Measurements from ENCODE around the gene PIM3.

The PIM3 gene

DNA sequence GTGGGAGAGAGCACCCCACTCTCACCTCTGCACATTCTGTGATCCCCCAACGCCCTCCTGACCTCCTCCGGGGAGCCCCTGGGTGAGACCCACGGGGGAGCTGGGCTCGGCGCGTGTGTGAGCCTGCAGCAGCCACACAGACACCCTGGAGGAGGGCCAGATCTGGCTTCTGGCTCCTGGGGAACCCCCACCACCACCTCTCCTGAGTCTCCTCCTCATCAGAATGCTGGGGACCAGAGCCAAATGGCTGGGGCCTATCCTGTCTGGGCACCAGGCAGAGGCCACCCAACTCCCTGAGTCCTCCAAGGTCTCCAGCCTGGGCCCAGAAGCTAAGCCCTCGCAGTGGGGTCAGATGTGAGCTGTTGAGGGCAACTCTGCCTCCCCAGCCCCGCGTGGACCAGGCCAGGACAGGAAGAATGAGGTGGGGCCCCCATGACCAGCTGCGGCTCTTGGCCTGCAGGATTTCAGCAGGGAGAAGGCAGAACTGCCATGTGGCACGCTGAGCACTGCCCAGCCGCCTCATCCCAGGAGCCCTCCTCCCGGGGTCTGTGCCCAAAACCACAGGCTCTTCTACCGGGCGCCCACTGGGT is 5.5 kb upstream of the PIM3 start:
- Mint-ChIP-seq H3K9me3 (no peaks in the 10 kb centered on the region), H3K27me3 (no peaks in the 10 kb centered on the region), H3K4me3 (no peak overlapping the region), H3K36me3 (no peaks in the 10 kb centered on the region), H3K27ac (peak overlapping the region; percentile 77), H3K4me1 (peaks cover 32% of the 10 kb centered on the region)
- no peak for ATAC-seq

DNA sequence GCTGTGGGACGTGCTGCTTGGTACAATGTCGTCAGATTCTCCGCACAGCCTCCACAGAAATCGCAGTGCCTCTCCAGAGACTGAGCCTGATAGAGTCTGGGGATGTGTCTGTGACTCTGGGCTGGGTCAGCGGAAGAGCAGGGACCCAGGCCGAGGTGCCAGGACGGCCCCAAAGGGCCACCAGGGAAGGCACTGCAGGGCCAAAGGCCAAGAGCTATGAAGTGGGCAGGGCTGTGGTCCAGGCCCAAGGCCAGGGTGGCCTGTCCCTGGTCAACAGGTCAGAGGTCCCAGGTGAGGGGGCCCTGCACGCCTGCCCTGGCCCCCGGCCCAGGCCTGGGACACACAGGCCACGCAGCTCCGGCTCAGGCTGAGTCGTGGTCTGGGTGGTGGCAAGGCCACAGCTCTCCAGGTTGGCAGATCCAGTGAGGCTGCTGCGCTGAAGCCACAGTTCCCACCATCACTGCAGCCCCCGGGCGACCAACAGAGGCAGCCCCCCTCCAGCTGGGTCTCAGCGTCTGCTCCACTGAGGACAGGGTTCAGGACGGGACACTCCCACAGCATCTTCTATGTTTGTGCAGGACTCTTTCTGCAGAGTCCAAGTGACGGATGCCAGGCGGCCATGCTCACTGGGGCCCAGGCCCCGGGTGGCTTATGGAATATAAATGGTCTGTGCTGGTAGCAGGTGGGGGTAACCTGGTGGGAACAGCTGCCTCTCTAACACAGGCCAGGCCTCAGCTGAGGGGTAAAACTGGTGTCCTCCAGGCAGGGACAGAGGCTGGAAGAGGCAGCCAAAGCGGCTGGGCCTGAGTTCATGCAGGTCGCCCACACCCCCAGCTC is 4.8 kb upstream of the PIM3 start:
- ATAC-seq, result no peak
- no peak overlapping the region for H3K4me3 Mint-ChIP-seq
- H3K27ac Mint-ChIP-seq, result peak overlapping the region; percentile 77
- no peaks in the 10 kb centered on the region for H3K36me3 Mint-ChIP-seq
- no peaks in the 10 kb centered on the region for H3K27me3 Mint-ChIP-seq
- peaks cover 31% of the 10 kb centered on the region for H3K4me1 Mint-ChIP-seq
- H3K9me3 Mint-ChIP-seq, result no peaks in the 10 kb centered on the region

DNA sequence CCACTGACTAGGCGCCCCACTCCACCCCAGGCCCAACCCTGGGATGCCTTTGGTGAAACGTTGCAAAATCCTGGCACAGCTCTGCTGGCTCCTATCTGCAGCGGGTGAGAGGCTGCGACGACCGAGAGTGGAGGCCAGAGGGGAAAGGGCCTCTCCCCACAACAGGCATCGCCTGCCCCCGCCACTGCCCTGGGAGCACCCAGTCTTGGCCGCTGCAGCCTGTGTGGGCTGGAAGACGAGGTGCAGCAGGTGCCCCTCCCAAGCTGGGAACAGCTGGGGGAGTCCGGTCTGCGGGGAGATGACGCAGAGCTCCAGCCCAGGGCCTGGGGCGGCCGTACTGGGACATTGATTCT is 4.2 kb upstream of the PIM3 start:
- H3K4me1 Mint-ChIP-seq, result peaks cover 25% of the 10 kb centered on the region
- peaks cover under 1% of the 10 kb centered on the region for H3K36me3 Mint-ChIP-seq
- no peaks in the 10 kb centered on the region for H3K27me3 Mint-ChIP-seq
- no peak overlapping the region for H3K4me3 Mint-ChIP-seq
- ATAC-seq, result no peak
- H3K9me3 Mint-ChIP-seq, result no peaks in the 10 kb centered on the region
- H3K27ac Mint-ChIP-seq, result peak overlapping the region; percentile 77

DNA sequence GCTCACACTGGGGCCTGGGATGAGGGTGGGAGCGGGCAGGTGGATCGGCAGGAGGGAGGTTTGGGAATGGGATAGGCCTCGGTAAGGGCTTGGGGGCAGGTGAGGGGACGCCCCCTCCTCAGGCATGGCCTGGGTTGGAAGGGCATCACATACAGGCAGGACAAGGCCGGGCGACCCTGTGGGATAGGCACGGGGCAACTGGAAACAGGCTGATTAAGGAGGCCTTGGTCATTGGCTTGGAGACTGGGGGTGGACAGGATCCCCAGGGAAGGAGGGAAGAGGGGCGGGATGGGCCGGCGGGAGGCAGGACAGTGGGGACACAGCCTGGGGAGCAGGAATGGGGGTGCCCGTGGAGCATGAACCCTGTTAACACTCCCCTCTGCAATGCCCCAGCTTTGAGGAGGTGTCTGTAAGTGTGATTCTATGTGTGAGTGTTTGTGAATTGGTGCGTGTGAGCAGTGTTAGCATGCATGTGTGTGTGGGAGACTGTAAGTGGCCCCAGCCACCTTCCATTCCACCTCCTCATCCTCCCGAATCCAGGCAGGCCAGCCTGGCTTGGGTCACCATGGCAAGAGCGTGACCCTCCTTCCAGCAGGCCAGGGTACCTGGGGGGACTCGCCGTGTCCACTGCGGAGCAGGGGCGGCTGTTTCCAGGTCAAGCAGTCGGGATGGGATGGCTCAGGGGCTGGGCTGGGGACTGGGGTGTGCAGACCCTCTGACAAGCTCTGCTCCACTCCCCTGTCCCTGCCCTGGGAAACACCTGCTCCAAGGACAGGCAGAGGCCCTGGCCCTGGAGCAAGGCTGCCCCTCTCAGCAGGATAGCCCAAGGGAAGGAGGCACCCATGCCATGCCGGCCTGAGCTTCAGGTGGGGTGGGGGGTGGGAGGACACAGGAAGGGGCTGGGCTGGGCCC is 3.4 kb upstream of the PIM3 start:
- Mint-ChIP-seq H3K27ac (no peak overlapping the region), H3K27me3 (no peaks in the 10 kb centered on the region), H3K4me3 (no peak overlapping the region), H3K36me3 (peaks cover 7% of the 10 kb centered on the region), H3K9me3 (no peaks in the 10 kb centered on the region), H3K4me1 (peaks cover 22% of the 10 kb centered on the region)
- ATAC-seq, result no peak

DNA sequence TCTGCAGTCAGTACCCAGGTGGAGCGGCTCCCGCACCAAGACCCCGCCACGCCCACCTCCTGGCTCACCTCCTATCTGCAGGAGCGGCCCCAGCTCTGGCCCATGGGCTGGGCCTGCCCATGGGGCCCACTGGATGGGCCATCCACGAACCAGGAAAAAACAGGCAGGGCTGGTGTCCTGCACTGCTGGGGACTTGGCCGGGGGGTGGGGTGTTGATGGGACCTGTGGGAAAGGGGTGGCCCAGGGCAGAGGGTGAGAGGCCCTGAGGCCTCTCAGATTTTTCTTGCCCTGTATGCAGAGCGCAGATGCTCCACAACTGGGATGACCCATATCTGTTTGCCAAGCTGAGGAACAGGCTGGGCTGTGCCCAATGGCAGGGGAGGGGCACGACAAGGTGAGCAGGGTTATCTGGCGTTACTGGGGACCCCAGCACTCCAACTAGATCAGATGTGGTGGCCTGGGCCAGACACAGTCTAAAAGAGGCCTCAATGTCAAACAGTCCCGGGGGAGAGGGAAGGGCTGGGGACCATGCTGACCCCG is 2.7 kb upstream of the PIM3 start:
- no peaks in the 10 kb centered on the region for H3K9me3 Mint-ChIP-seq
- H3K27me3 Mint-ChIP-seq, result no peaks in the 10 kb centered on the region
- peaks cover 12% of the 10 kb centered on the region for H3K36me3 Mint-ChIP-seq
- no peak for ATAC-seq
- H3K27ac Mint-ChIP-seq, result no peak overlapping the region
- H3K4me1 Mint-ChIP-seq, result peaks cover 21% of the 10 kb centered on the region
- H3K4me3 Mint-ChIP-seq, result peak overlapping the region; percentile 22

DNA sequence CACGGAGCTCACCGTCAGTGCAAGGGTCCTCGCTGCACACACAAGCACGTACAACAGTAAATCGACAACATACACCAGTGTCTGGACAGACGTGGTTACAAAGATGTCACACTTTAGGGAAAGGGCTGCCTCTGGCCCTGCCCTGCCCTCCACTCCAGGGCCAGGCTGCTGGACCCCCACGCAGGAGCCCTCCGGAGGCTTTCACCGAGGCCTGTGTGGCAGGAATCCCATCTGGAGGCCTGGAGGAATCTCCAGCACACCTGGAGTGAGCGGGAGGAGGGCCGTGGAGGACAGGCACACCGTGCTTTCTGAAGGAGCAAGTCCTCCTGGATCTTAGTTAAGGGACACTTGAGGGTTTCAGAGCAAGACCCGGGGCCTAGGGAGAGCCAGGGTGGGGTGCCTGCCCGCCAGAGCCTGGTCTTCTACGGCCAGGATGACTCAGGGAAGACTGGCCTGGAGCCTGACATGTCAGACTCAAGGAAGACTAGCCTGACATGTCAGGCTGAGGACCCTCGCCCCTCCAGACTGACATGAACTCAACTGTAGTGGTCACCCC is 2.1 kb upstream of the PIM3 start:
- Mint-ChIP-seq H3K27ac (peak overlapping the region; percentile 88), H3K36me3 (peaks cover 18% of the 10 kb centered on the region), H3K4me3 (peak overlapping the region; percentile 77), H3K27me3 (no peaks in the 10 kb centered on the region), H3K9me3 (no peaks in the 10 kb centered on the region), H3K4me1 (peaks cover 23% of the 10 kb centered on the region)
- no peak for ATAC-seq

DNA sequence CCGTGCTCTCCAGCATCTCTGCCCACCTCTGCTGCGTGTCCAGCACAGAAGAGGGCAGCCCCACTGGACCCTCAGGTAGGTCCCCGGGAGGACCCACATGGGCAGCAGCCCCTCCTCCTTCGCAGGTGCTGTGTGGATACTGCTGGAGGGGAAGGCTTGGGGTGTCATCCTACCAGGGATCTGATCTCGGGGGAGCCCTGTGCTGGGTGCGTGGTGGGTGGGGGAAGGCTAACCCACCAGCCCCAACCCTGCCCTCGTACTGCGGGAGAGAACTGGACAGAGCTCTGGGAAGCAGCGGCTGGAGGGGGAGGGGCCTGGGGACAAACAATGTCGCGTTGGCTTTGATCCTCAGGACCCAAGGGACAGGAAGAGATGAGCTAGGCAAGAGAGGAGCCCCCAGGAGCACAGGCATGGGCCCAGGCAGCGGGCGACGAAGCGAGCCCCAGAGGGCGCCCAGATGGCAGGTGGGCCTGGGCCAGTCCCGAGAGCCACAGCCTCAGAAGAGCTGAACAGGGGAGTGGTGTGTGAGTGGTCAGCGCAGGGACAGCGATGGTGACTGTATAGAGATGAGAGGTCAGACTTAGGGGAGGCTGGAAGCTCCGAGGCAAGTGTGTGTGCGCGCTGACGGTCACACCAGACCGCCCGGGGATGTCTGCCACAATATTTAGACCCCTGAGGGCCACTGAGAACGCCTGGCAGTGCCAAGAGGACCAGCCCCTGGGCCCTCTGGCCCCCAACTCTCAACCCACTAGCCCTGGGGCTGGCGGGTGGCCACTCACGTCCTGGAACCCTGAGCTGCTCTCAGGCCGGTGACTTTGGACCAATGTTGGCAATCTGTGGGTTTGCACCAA is 1.4 kb upstream of the PIM3 start:
- peak overlapping the region; percentile 77 for H3K4me3 Mint-ChIP-seq
- H3K9me3 Mint-ChIP-seq, result no peaks in the 10 kb centered on the region
- H3K27me3 Mint-ChIP-seq, result no peaks in the 10 kb centered on the region
- peaks cover 25% of the 10 kb centered on the region for H3K36me3 Mint-ChIP-seq
- ATAC-seq, result no peak
- peak overlapping the region; percentile 88 for H3K27ac Mint-ChIP-seq
- H3K4me1 Mint-ChIP-seq, result peaks cover 27% of the 10 kb centered on the region

DNA sequence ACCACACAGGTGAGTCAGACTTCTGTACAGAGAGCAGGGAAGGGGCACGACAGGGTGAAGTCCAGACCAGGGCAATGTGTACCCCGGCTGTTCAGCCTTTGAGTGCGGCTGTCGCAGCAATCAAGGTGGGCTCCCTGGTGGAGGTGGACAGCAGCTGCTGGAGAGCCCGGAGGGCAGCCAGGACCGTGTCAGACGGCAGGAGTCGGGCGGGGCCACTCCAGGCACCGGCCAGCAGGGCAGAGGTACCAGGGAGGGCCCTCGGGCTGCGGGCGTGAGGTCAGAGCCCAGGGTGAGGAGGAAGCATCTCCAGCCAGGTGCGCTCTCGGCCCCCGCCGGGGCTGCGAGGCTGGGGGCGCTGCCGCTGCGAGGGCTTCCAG is 802 bp upstream of the PIM3 start:
- peak overlapping the region; percentile 88 for H3K27ac Mint-ChIP-seq
- H3K9me3 Mint-ChIP-seq, result no peaks in the 10 kb centered on the region
- peak; percentile 22 for ATAC-seq
- no peaks in the 10 kb centered on the region for H3K27me3 Mint-ChIP-seq
- peaks cover 33% of the 10 kb centered on the region for H3K4me1 Mint-ChIP-seq
- H3K4me3 Mint-ChIP-seq, result peak overlapping the region; percentile 77
- H3K36me3 Mint-ChIP-seq, result peaks cover 26% of the 10 kb centered on the region

DNA sequence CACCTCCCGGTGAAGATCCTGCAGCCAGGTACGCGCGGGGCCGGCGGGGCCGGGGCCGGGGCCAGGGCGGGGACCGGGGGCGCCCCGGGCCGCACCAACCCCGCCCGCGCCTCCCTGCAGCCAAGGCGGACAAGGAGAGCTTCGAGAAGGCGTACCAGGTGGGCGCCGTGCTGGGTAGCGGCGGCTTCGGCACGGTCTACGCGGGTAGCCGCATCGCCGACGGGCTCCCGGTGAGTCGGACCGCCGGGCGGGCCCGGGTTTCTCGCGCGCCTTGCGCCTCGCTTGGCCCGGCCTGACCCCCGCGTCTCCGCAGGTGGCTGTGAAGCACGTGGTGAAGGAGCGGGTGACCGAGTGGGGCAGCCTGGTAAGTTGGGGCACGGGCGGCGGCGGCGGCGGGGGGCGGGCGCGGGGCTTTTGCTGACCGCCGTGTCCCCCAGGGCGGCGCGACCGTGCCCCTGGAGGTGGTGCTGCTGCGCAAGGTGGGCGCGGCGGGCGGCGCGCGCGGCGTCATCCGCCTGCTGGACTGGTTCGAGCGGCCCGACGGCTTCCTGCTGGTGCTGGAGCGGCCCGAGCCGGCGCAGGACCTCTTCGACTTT is 531 bp downstream of the PIM3 start:
- Mint-ChIP-seq H3K27me3 (no peaks in the 10 kb centered on the region), H3K4me1 (peaks cover 46% of the 10 kb centered on the region), H3K36me3 (peaks cover 26% of the 10 kb centered on the region), H3K4me3 (peak overlapping the region; percentile 85), H3K9me3 (no peaks in the 10 kb centered on the region), H3K27ac (peak overlapping the region; percentile 92)
- ATAC-seq, result peak; percentile 2

DNA sequence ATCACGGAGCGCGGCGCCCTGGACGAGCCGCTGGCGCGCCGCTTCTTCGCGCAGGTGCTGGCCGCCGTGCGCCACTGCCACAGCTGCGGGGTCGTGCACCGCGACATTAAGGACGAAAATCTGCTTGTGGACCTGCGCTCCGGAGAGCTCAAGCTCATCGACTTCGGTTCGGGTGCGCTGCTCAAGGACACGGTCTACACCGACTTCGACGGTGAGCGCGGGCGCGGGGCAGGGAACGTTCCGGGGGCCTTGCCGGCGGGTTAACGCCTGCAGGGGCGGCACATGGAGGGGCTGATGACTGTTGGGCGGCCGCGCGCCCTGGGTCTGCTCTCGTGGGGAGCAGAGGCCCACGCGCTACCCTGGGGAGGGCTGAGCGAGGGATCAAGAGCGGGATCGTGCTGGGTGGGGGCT is 1.0 kb downstream of the PIM3 start:
- no peaks in the 10 kb centered on the region for H3K27me3 Mint-ChIP-seq
- peak overlapping the region; percentile 92 for H3K27ac Mint-ChIP-seq
- H3K36me3 Mint-ChIP-seq, result peaks cover 26% of the 10 kb centered on the region
- H3K4me3 Mint-ChIP-seq, result peak overlapping the region; percentile 85
- no peak for ATAC-seq
- peaks cover 51% of the 10 kb centered on the region for H3K4me1 Mint-ChIP-seq
- H3K9me3 Mint-ChIP-seq, result no peaks in the 10 kb centered on the region

DNA sequence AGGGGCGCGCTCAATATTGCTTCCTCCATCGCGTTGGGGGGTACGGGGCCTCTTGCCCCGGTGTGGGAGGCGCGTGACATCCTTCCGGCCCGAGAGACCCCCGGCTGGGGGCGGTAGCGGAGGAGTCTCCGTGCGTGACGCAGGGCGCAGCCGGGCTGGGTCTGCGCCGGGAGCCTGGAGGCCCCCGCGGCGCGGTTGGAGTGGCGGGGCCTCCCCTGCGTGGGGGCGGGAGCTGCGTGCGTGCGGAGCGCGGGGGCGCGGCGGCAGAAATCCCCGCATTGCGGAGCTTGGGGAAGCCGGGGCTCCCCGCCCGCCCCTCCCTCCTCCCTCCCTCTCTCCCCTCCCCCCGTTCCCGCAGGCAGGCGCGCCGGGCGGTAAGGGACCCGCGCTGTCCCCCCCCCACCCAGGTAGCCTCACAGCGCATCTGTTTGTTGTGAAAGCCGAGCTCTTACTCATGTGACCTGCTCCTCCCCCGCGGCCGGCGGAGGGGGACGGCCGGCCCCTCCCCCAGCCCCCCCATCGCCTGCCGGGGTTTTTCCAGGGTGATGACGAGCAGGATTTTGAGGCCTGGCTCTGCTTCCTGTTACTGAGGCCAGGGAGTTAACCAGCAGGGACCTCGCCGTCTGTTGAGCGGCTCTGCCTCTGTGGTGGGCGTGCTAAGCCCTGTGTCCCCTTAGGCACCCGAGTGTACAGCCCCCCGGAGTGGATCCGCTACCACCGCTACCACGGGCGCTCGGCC is 1.6 kb downstream of the PIM3 start:
- peaks cover 57% of the 10 kb centered on the region for H3K4me1 Mint-ChIP-seq
- no peaks in the 10 kb centered on the region for H3K27me3 Mint-ChIP-seq
- peak; percentile 43 for ATAC-seq
- no peaks in the 10 kb centered on the region for H3K9me3 Mint-ChIP-seq
- H3K4me3 Mint-ChIP-seq, result peak overlapping the region; percentile 85
- peaks cover 28% of the 10 kb centered on the region for H3K36me3 Mint-ChIP-seq
- peak overlapping the region; percentile 92 for H3K27ac Mint-ChIP-seq

DNA sequence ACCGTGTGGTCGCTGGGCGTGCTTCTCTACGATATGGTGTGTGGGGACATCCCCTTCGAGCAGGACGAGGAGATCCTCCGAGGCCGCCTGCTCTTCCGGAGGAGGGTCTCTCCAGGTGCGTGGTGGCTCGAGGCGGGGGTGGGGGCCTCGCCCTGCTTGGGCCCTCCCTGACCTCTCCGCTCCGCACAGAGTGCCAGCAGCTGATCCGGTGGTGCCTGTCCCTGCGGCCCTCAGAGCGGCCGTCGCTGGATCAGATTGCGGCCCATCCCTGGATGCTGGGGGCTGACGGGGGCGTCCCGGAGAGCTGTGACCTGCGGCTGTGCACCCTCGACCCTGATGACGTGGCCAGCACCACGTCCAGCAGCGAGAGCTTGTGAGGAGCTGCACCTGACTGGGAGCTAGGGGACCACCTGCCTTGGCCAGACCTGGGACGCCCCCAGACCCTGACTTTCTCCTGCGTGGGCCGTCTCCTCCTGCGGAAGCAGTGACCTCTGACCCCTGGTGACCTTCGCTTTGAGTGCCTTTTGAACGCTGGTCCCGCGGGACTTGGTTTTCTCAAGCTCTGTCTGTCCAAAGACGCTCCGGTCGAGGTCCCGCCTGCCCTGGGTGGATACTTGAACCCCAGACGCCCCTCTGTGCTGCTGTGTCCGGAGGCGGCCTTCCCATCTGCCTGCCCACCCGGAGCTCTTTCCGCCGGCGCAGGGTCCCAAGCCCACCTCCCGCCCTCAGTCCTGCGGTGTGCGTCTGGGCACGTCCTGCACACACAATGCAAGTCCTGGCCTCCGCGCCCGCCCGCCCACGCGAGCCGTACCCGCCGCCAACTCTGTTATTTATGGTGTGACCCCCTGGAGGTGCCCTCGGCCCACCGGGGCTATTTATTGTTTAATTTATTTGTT is 2.4 kb downstream of the PIM3 start:
- no peak for ATAC-seq
- Mint-ChIP-seq H3K27me3 (no peaks in the 10 kb centered on the region), H3K4me3 (peak overlapping the region; percentile 85), H3K36me3 (peaks cover 32% of the 10 kb centered on the region), H3K9me3 (no peaks in the 10 kb centered on the region), H3K27ac (peak overlapping the region; percentile 92), H3K4me1 (peaks cover 65% of the 10 kb centered on the region)

DNA sequence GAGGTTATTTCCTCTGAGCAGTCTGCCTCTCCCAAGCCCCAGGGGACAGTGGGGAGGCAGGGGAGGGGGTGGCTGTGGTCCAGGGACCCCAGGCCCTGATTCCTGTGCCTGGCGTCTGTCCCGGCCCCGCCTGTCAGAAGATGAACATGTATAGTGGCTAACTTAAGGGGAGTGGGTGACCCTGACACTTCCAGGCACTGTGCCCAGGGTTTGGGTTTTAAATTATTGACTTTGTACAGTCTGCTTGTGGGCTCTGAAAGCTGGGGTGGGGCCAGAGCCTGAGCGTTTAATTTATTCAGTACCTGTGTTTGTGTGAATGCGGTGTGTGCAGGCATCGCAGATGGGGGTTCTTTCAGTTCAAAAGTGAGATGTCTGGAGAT is 3.1 kb downstream of the PIM3 start:
- Mint-ChIP-seq H3K4me3 (peak overlapping the region; percentile 85), H3K36me3 (peaks cover 32% of the 10 kb centered on the region), H3K9me3 (no peaks in the 10 kb centered on the region), H3K27ac (peak overlapping the region; percentile 92), H3K27me3 (no peaks in the 10 kb centered on the region), H3K4me1 (peaks cover 67% of the 10 kb centered on the region)
- no peak for ATAC-seq
